PFSK-1 (cell line): Measurements from ENCODE around the gene EMX1.

Experiments
- FOXP2 ChIP-seq: optimal IDR thresholded peaks from 2 replicates; pipeline ENCODE3; 2011; ENCODE audit warnings: borderline replicate concordance, control low read depth, inconsistent platforms; ENCODE audit not compliant: insufficient read depth; ENCODE audit errors: extremely low read length, extremely low read depth
- POLR2AphosphoS5 ChIP-seq: IDR thresholded peaks from 2 replicates; pipeline ENCODE4 v1.6.1; 2012; ENCODE audit warnings: low read depth, mild to moderate bottlenecking, control low read depth, low read length, moderate library complexity
- REST ChIP-seq, 2 experiments: IDR thresholded peaks; 2 replicates each; pipeline versions ENCODE4 v1.6.1 to v1.8.0; 2011 to 2012; ENCODE audit warnings: low read depth in 2 of 2, low read length in 2 of 2, control low read depth in 1 of 2, inconsistent platforms in 1 of 2, mild to moderate bottlenecking in 1 of 2, moderate library complexity in 1 of 2; ENCODE audit not compliant: insufficient read depth in 1 of 2
- SIN3A ChIP-seq: IDR thresholded peaks from 2 replicates; pipeline ENCODE4 v1.6.1; 2012; ENCODE audit warnings: mild to moderate bottlenecking, low read length, moderate library complexity, borderline replicate concordance; ENCODE audit not compliant: insufficient read depth
- TAF1 ChIP-seq: IDR thresholded peaks from 2 replicates; pipeline ENCODE4 v1.6.1; 2012; ENCODE audit warnings: low read length, control low read depth, borderline replicate concordance; ENCODE audit not compliant: insufficient read depth

Gene EMX1

GRCh38 chr2:72895154-72895553 lies 22.2 kb upstream of the EMX1 start:
- TF ChIP-seq REST (IDR thresholded peaks at IDR 0.05; ENCODE audit: insufficient read depth in 1 of 2, low read depth in 2 of 2, low read length in 2 of 2) (no peak), FOXP2 (no peak), SIN3A (no peak), TAF1 (no peak), POLR2AphosphoS5 (no peak)

- TF ChIP-seq POLR2AphosphoS5 (no peak), TAF1 (no peak), FOXP2 (no peak), REST (IDR thresholded peaks at IDR 0.05; ENCODE audit: insufficient read depth in 1 of 2, low read depth in 2 of 2, low read length in 2 of 2) (no peak), SIN3A (no peak)
Observed at GRCh38 chr2:72895759-72896281, 21.5 kb upstream of the EMX1 start.

GRCh38 chr2:72896446-72896845 lies 20.9 kb upstream of the EMX1 start:
- TF ChIP-seq FOXP2 (no peak), TAF1 (no peak), REST (IDR thresholded peaks at IDR 0.05; ENCODE audit: insufficient read depth in 1 of 2, low read depth in 2 of 2, low read length in 2 of 2) (no peak), POLR2AphosphoS5 (no peak), SIN3A (no peak)

GRCh38 chr2:72897785-72898584 lies 19.3 kb upstream of the EMX1 start:
- TF ChIP-seq REST (IDR thresholded peaks at IDR 0.05; ENCODE audit: insufficient read depth in 1 of 2, low read depth in 2 of 2, low read length in 2 of 2) (no peak), POLR2AphosphoS5 (no peak), TAF1 (no peak), SIN3A (no peak), FOXP2 (no peak)
